Measurements from ENCODE around the gene CFAP77. TPM values are rescaled to one million over a fixed set of nuclear protein-coding genes. Genes with fewer than 3 reads are reported as not detected.

CFAP77 gene
- total RNA-seq, 1 donor from 2014 or later: 0.13 TPM

DNA sequence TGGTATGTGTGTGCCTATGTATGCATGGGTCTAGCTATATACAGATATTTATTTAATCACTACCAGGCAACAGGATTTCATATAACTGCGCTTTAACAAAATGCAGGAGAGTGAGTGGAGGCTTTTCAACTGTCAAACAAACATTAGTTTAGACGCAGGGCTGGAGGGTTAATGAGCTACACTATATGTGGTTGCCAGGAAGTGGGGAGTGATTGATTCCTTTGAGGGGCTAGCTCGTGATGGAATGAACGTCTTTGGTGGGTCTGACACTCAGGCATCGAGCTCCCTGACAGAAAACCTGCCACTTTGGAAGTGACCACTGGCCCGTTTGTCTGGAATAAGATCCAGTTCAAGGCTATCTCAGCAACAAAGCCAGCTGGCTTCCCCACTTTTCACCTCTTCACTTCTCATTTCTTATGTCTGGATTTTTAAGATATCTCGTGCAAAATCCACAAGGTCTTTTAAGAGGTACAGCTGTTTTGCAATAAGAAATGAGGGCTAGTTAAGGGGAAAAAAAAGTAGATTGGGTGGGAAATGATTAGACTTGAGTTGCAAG is 78.0 kb downstream of the CFAP77 start:
- DNase-seq (ENCODE audit: low read depth in 2 of 2): no peak

DNA sequence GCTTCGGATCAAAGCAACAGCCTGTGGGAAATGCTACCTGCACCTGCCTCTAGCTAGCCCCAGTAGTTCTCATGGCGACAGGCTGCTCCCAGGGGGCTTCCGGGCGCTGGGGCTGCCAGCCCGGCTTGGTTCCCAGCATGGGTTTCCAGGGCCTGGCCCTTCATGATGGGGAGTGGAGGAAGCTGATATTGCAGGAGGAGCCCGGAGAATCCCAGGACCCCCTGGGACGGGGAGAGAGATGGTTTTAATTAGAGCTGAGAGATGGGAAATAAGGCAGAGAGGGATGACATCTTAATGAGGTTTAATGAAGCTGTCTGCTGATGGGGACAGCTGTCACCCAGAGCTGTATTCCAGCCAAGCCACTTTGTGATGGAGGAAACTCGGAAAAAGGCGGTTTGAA is 78.6 kb downstream of the CFAP77 start:
- DNase-seq (ENCODE audit: low read depth in 2 of 2): no peak

DNA sequence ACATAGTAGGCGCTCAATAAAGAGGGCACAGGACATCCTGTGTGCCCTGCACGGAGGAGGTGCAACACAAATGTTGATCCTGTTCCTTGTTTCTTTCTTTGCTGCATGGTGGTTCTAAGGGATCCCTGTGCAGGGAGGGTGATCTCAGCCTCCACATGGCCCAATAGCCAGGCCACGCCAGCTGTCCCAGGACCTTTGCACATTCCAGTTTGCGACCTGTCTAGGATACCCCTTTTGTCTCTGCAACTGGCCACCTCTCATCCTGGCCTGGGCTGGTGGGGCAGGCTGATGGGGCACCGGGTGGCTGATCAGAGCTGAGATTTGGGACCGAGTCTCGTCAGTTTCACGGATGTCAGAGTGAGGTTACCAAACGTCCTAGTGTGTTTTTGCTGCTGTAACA is 79.5 kb downstream of the CFAP77 start:
- DNase-seq (ENCODE audit: low read depth in 2 of 2): no peak

DNA sequence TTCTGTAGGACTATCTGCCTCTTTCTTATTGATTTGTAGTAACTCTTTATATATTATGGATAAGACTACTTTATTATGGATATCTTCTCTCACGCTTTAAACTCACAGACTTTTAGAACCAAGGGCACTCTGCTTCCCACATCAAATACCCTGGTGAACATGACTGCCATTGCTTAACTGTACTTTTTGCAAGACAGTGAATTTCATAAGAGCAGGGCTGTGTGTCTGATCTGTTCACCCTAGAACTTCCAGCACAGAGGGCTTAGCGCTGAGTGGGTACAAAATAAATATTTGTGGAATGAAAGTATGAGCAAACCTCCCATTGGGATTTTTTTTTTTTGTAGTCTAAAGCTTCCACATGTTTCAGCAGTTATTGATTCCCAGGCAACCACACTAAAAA is 84.8 kb downstream of the CFAP77 start:
- no peak for DNase-seq (ENCODE audit: low read depth in 2 of 2)

DNA sequence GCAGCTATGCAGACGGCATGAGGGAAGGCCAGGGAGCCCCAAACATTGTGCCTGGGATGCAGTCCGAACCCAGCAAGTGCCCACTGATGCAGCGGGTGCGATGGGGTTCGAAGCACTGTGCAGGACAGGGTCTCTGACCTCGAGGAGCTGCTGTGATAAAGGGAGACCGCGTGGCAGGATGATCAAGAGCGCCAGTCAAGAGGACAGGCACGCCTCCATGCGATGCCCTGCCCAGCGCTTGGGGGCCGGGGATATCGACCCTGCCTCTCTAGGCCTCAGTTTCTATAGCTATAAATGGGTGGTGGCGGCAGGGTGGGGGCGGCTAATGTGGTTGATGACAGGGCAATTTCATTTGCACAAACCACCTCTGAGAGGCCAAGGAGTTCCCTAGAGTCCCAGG is 87.7 kb downstream of the CFAP77 start:
- DNase-seq (ENCODE audit: low read depth in 2 of 2): no peak

DNA sequence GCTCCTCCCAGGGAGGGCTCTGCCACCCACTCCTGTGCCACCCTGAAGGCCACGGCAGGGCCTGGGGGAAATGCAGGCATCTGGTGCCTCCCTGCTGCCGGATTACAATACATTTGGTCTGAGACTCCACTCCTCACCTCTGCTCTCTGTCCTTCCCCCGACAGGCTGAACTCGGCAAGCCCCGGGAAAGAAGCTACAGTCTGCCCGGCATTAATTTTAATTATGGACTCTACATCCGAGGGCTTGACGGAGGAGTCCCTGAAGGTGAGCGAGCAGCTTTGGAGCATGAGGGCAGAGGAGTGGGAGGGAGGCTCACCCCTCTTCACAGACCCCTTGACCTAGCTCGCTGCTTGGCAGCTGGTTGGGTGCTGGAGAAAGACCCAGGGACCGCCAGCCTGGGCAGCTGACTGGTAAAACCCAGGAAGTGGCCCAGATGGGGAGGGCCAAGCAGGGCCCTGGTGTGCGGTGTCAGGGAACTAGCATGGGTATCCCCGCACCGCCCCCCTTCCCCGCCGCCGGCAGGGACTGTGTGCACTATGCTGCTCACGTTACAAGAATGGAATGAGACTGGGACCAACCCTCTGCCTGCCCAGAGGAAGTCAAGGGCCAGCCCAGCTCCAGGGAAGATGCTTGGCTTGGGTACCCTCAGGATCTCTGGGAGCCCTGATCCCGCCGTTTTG is 88.7 kb downstream of the CFAP77 start:
- DNase-seq (ENCODE audit: low read depth in 2 of 2): no peak

DNA sequence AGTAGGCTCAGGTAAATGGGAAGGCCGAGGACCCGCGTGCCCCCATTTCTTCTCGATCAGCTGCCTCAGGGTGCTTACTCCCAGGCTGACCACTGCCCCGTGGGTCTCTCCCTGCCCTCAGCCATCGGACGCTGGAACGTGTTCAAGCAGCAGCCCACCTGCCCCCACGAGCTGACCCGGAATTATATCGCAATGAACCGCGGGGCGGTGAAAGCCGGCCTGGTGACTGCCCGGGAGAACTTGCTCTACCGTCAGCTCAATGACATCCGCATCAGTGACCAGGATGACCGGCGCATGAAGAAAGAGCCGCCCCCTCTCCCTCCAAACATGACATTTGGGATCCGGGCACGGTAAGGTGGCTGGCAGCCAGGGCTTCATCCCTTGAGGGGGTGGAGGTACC is 89.2 kb downstream of the CFAP77 start:
- no peak for DNase-seq (ENCODE audit: low read depth in 2 of 2)

DNA sequence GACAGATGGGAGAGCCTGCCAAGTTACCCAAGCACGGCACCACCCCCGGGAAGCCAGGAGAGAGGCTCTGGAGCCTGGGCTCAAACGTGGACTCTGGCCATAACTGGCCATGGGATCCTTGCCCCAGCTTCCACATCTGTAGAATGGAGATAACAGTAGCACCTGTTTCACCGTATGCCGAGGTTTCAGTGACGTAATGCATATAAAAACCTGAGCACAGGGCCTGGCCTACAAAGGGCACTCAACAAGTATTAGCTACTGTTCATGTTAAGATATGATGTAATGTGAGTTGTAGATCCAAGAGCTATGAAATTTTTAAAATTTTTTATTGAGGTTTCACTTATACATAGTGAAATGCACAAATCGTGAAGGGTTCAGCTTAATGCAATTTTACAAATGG is 90.2 kb downstream of the CFAP77 start:
- DNase-seq (ENCODE audit: low read depth in 2 of 2): no peak

DNA sequence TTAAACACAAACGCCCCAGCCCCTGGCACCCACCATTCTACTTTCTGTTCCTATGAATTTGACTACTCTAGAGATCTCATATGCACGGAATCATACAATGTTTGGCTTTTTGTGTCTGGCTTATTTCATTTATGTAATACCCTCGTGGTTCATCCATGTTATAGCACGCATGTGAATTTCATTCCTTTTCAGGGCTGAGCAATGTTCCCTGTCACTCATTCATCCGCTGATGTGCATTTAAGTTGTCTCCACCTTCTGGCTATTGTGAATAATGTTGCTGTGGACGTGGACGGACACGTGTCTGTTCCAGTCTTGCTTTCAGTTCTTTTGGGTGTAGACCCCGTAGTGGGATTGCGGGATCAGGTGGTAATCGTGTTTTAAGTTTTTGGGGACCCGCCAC is 92.5 kb downstream of the CFAP77 start:
- no peak for DNase-seq (ENCODE audit: low read depth in 2 of 2)

DNA sequence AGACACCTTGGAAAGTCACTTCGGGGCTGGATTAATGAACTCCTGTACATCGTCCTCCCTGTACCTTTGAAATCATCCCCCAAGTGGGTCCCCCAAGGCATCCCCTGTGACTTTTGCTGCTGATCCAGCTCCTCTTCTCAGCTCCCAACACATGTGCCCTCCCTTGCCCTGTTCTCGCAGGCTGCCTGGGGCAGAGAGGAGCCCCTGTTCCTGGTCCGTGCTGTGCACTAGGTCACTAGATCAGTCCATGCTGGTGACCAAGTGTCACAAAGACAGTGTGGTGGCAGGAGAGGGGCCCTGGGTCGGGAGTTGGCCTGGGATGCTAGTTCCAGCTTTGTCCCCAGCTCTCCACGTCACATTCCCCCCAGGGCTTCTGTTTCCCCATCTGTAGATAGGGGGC is 93.1 kb downstream of the CFAP77 start:
- DNase-seq (ENCODE audit: low read depth in 2 of 2): no peak

DNA sequence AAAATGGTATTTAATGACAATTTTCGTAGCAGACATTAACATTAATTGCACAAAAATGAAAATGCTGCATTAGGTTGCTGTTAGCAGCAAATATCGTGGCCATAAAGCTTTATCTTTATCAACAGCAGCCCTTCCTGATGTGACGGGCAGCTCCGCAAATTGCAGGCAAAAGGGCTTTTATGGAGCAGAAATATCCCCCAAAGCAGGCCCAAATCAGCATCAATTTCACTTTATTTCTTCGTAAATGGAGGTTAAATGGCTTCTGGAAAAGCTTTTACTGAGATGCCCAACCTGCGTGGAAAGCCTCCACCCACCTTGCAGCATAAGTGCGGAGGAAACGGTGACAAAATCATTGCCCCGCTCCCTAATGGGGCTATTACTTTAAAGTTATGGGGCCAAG is 94.5 kb downstream of the CFAP77 start:
- DNase-seq (ENCODE audit: low read depth in 2 of 2): no peak

DNA sequence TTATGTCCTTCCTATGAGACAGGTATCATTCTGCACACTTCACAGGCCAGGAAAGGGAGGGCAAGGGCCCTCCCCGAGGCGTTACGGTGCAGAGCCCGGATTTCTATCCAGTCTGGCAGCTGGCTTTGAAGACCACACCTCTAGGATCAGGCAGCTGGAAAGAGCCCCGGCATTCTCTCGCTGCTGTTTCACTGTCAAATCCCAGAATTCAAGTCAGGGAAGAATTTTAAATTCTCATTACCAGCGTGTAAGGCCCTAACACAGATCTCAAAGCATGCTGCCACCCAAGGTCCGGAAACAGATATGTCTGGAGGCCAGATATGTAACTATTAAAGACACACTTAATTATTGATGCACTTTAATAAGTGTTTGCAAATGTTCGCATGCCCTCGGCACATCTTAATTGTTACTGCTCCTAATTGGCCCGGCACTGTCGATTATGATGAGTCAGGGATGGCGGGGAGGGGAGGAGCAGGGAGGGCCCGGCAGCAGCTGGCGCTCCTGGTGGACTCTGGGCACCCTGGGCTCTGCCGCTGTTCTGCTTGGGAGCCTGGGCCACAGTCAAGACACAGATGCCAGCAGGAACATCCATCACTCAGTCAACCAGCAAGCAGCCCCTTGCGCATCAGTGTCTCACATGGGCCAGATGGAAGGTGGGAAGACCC is 96.1 kb downstream of the CFAP77 start:
- DNase-seq (ENCODE audit: low read depth in 2 of 2): no peak

DNA sequence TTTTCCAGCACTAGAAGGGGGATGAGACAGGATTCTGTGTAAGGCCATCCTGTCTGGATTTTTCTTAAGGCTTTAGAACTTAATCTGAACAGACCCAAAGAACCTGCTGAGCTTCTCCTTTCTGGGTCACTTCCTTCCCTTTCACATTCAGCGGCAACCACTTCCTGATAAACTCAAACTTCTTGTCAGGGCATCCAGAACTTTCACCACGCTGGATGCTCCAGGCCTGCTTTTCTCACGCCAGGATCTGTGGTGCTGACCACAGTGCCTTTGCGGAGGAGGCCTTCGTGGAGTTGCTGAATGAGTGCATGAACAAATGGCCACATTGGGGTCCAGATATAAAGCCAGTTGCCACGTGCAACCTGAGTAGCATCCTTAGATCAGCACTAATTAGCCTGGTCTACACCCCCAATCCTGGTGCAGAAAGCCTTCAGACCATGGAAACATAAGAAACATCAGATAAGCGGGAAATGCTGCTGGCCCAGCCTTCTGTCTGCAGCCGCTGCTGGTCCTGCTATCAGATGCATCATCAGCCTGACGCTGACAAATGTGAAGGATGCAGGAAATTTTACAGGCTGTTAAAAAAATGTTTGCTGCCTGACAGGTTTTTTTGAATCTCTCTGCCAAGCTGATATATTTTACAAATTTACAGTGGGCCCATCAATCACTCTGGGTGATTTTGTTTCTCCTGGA is 97.1 kb downstream of the CFAP77 start:
- no peak for DNase-seq (ENCODE audit: low read depth in 2 of 2)

DNA sequence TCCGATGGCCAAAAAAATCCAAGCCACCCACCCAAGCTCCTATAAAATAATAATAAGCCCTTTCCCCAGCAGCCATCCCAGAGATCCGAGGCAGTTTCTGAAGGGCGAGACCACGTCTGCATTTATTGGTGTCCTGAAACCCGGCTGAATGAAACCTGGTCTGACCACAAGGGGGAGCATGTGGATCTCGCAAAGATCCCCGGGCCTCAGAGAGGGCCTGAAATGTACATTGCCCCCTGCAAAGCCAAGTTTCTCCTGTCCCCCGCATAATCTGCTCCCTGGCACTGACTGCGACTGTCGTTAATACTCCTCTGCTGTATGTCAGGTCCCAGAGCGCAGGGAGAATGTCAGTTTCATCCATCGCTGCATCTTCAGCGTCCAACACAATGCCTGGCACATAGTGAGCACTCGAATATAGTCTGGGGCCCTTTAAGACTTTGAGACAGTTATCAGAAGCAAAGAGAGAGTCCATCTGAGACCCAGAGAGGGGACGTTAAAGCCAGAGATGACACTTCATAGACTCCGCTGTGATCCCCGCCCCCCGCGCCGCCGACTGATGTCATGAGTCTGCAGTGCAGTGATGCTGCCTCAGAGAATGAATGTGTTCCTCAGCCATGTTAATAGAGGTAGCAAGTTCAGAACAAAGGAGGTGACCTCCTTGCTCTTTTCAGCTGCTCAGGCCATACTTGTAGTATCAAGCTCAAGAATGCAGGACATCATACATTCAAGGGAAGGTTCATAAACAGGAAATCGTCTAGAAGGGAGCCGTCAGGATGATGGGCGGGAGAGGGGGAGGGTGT is 97.9 kb downstream of the CFAP77 start:
- DNase-seq (ENCODE audit: low read depth in 2 of 2): peak; percentile 64 to 71

DNA sequence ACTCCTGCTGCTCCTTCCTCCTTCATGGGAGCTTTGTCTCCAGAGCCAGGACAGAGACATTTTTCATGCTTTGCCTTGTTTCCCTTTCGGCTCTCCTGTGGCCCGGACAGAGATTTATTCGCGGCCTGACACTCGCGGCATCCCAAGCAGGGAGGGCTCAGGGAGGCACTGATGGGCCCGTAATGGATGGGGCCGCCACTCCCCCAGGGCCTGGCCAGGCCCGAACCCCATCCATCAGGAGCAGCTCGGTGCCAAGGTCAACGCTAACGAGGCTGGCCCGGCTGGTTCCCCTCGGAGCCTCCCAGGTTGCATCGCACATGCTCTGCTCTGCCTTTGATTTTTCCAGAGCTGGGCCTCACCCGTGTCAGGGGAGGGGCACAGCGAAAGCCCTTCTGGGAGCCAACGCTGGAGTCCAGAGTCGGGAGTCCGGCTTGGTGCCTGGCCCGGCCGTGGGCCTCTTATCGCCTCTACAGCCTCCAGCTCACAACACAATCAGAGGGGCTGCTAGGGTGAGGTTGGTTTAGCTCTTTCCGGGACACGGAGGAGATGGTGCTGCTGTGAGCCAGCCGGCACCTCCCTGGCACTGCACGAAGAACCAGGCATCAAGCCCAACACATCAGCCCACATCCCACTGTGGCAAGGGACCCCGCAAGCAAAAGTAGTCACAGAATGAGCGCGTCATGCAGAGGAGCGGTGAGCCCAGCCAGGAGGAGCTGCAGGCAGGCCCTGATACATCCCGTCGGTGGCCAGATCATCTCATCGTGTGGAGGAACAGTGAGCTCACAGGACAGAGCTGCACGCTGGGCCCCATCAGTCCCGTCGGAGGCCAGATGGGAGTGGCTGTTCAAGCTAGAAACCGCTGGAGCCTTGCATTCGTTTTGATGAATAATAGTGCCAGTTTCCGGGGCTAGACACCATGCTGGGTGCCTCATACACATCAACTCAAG is 100.2 kb downstream of the CFAP77 start:
- DNase-seq (ENCODE audit: low read depth in 2 of 2): no peak

DNA sequence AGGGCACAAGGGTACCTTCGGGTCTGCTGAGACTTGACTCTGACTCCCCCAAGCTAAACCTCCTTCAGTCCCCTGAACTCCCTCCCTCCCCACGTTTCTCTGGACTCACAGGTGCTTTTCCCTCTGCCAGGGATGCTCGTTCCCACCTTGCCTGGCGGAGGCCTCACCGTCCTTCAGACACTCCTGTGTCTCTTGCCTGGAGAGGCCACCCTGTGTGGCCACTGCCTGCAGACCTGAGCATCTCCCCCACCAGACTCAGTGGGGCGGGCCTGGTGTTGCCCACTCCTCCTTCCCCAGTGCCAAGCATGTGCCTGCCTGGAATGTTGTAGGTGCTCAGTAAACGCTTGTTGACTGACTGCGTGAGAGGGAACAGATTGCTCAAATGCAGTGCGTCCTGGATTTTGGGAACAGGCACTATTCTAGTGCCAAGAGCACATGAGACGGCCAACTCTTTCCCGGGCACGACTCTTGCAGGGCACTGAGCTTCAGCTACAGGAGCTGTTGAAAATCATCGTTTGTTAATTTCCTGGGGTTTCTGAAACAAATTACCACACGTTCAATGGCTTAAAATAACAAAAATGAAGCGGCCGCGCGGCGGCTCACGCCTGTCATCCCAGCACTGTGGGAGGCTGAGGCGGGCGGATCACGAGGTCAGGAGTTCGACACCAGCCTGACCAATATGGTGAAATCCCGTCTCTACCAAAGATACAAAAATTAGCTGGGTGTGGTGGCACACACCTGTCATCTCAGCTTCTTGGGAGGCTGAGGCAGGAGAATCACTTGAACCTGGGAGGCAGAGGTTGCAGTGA is 101.4 kb downstream of the CFAP77 start:
- DNase-seq (ENCODE audit: low read depth in 2 of 2): no peak

DNA sequence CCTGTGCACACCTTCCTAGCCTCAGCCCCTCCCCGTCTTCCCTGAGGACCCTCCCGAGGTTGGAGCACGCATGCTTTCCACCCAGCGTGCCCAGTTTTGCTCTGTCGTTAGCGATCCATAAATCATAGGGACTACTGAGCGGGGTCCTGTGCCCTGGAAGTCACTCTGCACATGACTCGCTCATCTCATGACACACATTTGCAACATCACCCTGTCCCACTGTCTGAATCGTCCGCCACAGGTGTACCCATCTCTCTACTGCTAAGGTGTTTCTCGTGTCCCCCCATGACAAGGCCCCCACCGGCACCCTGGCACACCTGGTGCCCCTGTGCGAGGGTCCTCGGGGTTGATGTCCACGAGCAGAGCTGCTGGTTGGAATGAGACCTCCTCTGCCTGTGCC is 103.4 kb downstream of the CFAP77 start:
- DNase-seq (ENCODE audit: low read depth in 2 of 2): no peak

DNA sequence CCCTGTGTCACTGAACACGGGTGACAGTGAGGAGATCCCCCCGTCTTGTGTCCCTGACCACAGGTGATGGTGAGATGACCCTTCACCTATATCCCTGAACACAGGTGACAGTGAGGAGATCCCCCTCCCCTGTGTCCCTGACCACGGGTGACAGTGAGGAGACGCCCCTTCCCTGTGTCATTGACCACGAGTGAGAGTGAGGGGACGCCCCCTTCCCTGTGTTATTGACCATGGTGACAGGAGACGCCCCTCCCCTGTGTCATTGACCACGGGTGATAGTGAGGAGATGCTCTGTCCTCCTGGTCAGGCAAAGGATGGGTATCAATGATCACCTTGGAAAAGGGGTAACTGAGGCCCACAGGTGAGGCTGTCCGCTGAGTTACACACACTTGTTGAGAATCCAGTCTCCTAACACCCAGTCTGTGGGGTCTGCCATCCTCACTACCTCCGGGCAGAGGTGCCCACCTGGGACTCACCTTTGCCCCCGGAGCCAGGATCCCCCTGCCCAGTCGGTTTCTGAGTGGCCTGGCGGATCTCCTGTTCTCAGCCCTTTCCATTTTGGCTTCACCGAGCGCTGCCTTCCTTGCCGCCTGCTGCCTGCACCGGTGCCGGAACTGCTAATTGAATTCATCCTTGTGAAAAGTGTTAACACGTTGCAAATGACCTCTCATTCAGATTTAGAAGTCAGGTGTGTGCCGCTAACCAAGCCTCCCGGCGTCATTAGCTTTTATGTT is 104.2 kb downstream of the CFAP77 start:
- no peak for DNase-seq (ENCODE audit: low read depth in 2 of 2)

DNA sequence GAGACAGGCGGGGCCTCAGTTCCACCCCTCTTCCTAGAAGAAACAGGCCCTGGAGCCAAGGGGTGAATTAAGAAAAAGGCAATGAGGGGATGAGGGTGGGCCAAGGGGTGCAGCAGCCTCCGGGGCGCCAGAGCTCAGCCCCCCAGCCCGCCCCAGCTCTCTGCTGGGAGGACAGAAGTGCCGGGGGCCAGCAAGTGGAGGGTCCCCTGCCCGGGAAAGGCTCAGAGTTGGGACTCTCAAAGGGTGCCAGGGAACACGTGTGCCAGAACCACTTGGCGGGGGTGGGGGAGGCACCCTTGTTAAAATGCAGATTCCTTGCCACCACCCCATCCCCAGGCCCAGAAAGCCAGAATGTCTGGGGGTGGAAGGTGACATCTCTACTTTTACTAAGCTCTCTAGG is 104.8 kb downstream of the CFAP77 start:
- no peak for DNase-seq (ENCODE audit: low read depth in 2 of 2)

Data from dermis microvascular lymphatic vessel endothelial cell (primary cell).